GM21619 (cell line): ENCODE data around the gene SSTR3.
"Not testable (repeated sequence)": the region's sequence is repeated elsewhere in the genome, so short reads cannot be mapped to it uniquely, and the experiment has no call there.

Experiments
- ATAC-seq: cut with Tn5 transposase; IDR thresholded peaks from one replicate; pipeline ENCODE4 v1.9.1; 2021; ENCODE audit not compliant: unreplicated experiment

The SSTR3 gene

DNA sequence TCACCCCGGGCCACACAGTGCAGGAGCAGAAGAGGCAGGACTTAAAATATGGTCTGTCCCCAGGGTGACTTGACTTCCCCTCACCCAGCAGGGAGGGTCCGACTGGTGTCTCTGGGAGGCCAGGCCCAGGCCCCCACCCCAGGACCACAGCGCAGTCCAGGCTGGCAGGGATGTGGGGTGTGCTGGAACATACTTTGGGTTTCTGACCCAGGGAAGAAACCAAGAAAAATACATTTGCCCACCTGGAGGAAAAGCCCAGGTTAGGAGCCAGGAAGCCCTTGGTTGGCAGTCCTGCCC is 29.4 kb downstream of the SSTR3 start:
- ATAC-seq: no peak

GRCh38 chr22:37182101-37182948 is 30.0 kb downstream of the SSTR3 start:
- ATAC-seq: no peak

DNA sequence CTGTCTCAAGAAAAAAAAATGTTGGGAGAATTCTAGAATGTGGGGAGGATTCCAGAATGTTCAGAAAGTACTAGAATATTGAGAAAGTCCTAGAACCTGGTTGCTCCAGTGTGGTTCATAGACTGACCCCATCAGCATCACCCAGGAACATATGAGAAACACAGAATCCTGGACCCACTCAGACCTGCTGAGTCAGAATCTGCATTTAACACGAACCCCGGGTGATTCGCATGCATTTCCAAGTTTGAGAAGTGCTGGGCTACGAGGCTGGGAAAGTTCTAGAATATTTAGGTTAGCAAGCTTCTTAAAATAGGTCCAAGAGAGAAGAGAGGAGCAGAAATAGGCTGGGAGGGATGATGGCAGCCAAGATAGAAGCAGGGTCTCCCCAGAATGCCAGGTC is 30.6 kb downstream of the SSTR3 start:
- no peak for ATAC-seq

DNA sequence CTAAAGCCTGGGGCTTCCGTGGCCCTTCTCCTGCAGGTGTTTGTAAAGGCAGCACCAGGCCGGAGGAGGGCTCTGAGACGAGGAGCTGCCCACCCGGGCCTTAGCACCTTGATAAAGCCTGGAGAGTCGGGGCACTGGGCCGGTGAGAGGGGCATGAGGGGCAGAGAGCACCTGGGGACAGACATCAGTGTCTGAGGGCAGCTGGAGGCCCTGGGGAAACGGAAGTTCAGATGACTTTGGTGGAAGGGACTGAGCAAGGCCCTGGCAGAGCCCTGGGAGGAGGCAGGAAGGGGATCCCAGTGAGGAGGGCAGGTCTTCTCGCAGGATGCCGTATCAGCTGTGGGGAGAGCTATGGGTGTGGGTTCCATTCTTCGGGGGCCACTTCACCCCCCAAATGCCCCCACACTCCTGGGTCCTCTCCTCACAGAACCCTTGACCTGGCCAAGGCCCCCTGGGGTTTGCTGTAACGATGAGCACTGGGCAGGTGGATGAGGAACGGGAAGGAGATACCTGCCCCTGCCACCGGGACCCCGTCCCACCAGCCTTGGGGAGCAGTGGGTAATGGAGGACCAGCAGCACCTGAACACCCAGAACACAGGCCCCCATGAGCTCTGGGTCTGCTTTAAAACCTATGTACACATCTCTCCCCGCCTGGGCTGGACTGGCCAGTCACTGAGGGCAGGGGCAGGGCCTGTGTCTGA is 31.6 kb downstream of the SSTR3 start:
- no peak for ATAC-seq

DNA sequence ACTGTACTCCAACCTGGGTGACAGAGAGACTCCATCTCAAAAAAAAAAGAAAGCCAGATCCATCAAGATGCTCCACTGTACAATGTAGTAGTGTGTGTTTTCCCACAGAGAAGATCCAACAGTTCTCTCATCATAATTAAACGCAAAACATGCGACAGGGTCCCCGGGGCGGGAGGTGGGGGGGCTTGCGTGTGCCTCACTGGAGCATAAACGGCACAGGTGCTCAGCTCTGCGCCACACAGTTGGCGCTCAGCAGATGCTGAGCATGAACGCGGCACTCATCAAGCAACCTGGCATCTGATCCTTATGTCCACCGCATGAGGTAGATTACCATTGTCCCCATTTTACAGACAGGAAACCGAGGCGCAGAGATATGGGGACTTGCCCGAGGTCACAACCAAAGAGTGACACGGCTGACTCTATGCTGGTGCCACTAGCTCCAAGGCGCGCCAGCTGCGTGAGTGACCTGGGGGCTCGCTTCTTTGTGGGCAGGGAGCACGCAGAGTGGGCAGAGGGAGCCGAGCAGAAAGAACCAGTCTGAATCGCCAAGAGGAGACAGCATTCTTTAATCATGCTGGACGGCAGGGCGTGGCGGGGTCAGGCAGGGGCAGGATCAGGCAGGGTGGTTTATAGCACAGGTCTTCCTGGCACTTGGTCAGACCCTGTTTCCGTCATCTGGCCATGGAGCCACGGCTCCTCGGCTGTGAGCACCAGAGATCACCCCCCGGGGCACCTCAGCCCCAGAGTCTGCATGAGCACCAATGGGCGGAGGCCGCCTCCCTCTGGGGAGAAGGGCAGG is 32.5 kb downstream of the SSTR3 start:
- no peak for ATAC-seq

- ATAC-seq: no peak
Observed at GRCh38 chr22:37179126-37179470, 33.2 kb downstream of the SSTR3 start.

GRCh38 chr22:37178350-37179125 is 33.7 kb downstream of the SSTR3 start:
- no peak for ATAC-seq

GRCh38 chr22:37177755-37178154 is 34.5 kb downstream of the SSTR3 start:
- no peak for ATAC-seq

- no peak for ATAC-seq
Observed at GRCh38 chr22:37177221-37177620, 35.1 kb downstream of the SSTR3 start.

- no peak for ATAC-seq
Observed at GRCh38 chr22:37176464-37177061, 35.7 kb downstream of the SSTR3 start.

DNA sequence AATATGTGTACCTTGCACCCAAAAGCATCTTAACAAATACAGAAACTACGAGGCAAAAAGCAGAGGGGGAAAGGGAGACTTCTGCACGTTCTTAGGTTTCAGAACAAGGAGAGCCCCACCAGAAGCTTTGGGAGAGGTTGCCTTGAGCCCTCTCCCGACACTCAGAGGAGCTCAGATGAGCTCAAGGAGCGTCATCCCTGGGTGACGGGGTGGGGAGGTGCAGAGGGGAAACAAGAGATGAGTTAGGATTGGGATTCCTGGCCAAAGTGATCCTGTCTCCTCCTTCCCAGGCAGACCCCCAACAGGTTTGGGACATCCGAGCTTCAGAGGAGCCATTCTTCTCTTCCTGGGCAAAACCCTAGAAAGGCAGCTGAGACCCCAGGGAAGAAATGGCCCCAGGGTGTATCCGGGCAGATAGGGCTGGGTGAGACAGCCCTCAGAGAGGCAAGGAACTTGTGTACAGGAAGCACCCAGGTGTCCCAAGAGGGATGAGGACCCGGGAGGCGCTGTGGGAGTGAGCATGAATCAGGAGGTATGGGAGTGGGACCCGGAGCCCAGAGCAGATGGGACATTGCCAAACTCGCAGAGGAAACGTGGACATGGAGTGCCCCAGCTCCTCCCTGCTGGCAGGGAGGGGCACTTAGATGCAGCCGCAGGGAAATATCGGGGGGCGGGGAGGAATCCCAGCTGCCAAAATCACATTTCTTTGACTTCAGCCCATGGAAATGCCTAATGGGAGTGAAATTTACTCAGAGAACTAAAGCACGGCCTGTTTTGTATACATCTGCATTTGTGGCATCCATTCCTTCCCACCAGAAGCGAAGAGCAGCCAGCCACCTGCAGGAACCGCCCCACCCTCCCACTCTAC is 36.6 kb downstream of the SSTR3 start:
- no peak for ATAC-seq

- ATAC-seq: no peak
Observed at GRCh38 chr22:37174964-37175363, 37.3 kb downstream of the SSTR3 start.

- no peak for ATAC-seq
Observed at GRCh38 chr22:37173709-37174108, 38.6 kb downstream of the SSTR3 start.

GRCh38 chr22:37172266-37173245 is 39.7 kb downstream of the SSTR3 start:
- no peak for ATAC-seq

DNA sequence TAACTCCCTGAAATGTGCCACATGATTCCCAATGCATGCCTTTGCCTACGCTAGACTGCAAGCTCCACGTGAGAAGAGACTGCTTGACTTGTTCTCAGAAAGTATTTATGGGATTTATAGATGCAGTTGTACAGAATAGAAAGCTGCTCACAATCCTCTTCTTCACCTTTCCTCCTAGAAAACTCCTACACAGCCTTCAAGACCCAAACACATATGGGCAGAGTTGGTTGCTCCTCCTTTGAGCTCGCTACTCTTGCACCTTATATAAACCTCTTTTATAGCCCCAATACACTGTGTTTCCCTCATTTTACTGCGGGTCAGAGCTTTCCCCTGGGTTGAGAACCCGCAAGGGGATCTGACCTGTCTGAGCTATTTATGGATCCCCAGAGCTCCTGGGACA is 40.6 kb downstream of the SSTR3 start:
- ATAC-seq: no peak

DNA sequence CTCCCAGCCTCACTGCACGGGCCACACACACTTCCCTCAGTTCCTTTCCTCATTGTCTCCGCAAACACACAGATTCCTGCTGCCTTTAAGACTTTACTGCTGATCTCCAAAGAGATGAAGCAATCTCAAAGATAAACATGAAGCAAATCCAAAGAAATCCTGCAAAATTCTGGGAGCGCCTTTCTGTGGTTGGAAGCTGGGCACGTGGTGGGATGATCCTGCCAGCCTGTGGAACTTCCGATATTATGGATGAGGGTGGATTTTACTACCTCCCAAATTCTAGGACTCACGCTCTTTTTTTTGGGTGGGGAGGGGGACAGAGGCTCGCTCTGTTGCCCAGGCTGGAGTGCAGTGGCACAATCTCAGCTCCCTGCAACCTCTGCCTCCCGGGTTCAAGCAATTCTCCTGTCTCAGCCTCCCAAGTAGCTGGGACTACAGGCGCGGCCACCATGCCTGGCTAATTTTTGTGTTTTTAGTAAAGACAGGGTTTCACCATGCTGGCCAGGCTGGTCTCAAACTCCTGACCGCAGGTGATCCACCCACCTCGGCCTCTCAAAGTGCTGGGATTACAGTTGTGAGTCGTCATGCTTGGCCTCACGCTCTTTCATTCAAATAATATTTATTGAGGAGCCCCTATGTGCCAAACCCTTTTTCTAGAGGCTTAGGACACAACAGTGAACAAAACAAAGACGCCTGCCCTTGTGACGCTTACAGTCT is 41.4 kb downstream of the SSTR3 start:
- not testable (repeated sequence) for ATAC-seq

GRCh38 chr22:37169947-37170688 is 42.2 kb downstream of the SSTR3 start:
- no peak for ATAC-seq
